Lower leg skin (tissue), 4 donors: ENCODE data around the gene TBC1D8. TPM values are rescaled to one million over a fixed set of nuclear protein-coding genes. Genes with fewer than 3 reads are reported as not detected.

Source experiments
- DNase-seq, 2 donors: peaks; one replicate each; pipeline ENCODE4 v3.0.0-alpha.2; 2019; ENCODE audit warnings: low spot score in 2 of 2
- H3K4me3 ChIP-seq: fragments of 200-600 bp; sonication (generic); 2 replicates; pipeline ENCODE4 v1.5.1; 2017; ENCODE audit warnings: mild to moderate bottlenecking, low read depth; ENCODE audit not compliant: poor library complexity, severe bottlenecking
- CTCF ChIP-seq, 3 donors: fragments of 450-650 bp; IDR thresholded peaks; one replicate each; pipeline ENCODE4 v1.5.1; 2016; ENCODE audit warnings: antibody characterized with exemption in 3 of 3, mild to moderate bottlenecking in 3 of 3, moderate library complexity in 2 of 3
- POLR2A ChIP-seq, 2 donors: fragments of 450-650 bp; IDR thresholded peaks; one replicate each; pipeline ENCODE4 v1.6.1; 2016 to 2017; ENCODE audit warnings: antibody characterized with exemption in 2 of 2, mild to moderate bottlenecking in 1 of 2, moderate library complexity in 1 of 2
- WGBS, 2 donors: methylation state at CpG; one replicate each; pipeline ENCODE4 v1.1.5; 2018; 5-methylcytosine and 5-hydroxymethylcytosine counted together
- intact Hi-C: fragments of 100-400 bp; cut with DNase I; formaldehyde crosslinking; loops from one replicate; pipeline ENCODE4 v1.15.0; 2023; ENCODE audit warnings: low total_unique reads
- total RNA-seq, 4 donors: library from RNA; depleted of rRNA; stranded (reverse); fragments of >200 nt; gene quantifications; one replicate each; pipeline ENCODE4 v1.1.0, GENCODE V29; 2016

TBC1D8 gene
- total RNA-seq, 4 donors from 2014 or later, result 29.4 to 102 (median 46.1) TPM

GRCh38 chr2:100987974-100988373 is 163.2 kb downstream of the TBC1D8 start:
- intact Hi-C loops, result loop anchor here (10.0 kb wide), 1 partner anchor 253 kb away; no protein-coding TSS in a partner anchor
- DNase-seq, result peak in 1 of 2 donors; percentile 45
- WGBS, 2 donors, result 80 to 83% methylated on average over 4 of the region's 4 CpGs
- H3K4me3 ChIP-seq, result no peak overlapping the region
- TF ChIP-seq POLR2A (IDR thresholded peaks at IDR 0.05), result no peak
- no peak for TF ChIP-seq CTCF (IDR thresholded peaks at IDR 0.05)

- DNase-seq, result peak in 1 of 2 donors; percentile 21
- intact Hi-C loops, result loop anchor here (10.0 kb wide), 1 partner anchor 253 kb away; no protein-coding TSS in a partner anchor
- TF ChIP-seq POLR2A (IDR thresholded peaks at IDR 0.05) (no peak), CTCF (IDR thresholded peaks at IDR 0.05) (no peak)
- WGBS, 2 donors, result 83 to 91% methylated on average over 3 of the region's 3 CpGs
- H3K4me3 ChIP-seq, result no peak overlapping the region
Observed at GRCh38 chr2:100987536-100987935, 163.6 kb downstream of the TBC1D8 start.

- 89 to 93% methylated on average over 11 of the region's 11 CpGs for WGBS, 2 donors
- DNase-seq, result peak in 1 of 2 donors; percentile 61
- TF ChIP-seq POLR2A (IDR thresholded peaks at IDR 0.05) (no peak), CTCF (IDR thresholded peaks at IDR 0.05) (no peak)
- no peak overlapping the region for H3K4me3 ChIP-seq
- intact Hi-C loops, result loop anchor here (10.0 kb wide), 1 partner anchor 251 kb away; no protein-coding TSS in a partner anchor
Observed at GRCh38 chr2:100986157-100986556, 165.0 kb downstream of the TBC1D8 start.

GRCh38 chr2:100984892-100985307 is 166.3 kb downstream of the TBC1D8 start:
- peak; percentile 53 to 94 for DNase-seq
- no peak for TF ChIP-seq POLR2A (IDR thresholded peaks at IDR 0.05)
- TF ChIP-seq CTCF (IDR thresholded peaks at IDR 0.05), result peak in 1 of 3 donors; percentile 71
- intact Hi-C loops, result loop anchor here (2.0 to 10.0 kb wide), 2 partner anchors 250 to 376 kb away; no protein-coding TSS in a partner anchor

GRCh38 chr2:100983684-100984310 is 167.4 kb downstream of the TBC1D8 start:
- no peak overlapping the region for H3K4me3 ChIP-seq
- intact Hi-C loops, result loop anchor here (2.0 to 10.0 kb wide), 2 partner anchors 249 to 375 kb away; no protein-coding TSS in a partner anchor
- TF ChIP-seq CTCF (IDR thresholded peaks at IDR 0.05) (no peak), POLR2A (IDR thresholded peaks at IDR 0.05) (no peak)
- 73 to 76% methylated on average over 11 of the region's 11 CpGs for WGBS, 2 donors
- no peak for DNase-seq

More at GRCh38 chr2:100984892-100985307, 166.3 kb downstream of the TBC1D8 start:
- no peak overlapping the region for H3K4me3 ChIP-seq
- WGBS, 2 donors, result 30 to 31% methylated on average over 7 of the region's 7 CpGs
